Neural progenitor cell (in vitro differentiated cells): ENCODE results near the gene CREBBP. TPM values are rescaled to one million over a fixed set of nuclear protein-coding genes. Genes with fewer than 3 reads are reported as not detected.

Source experiments
- DNase-seq: peaks from one replicate; pipeline ENCODE4 v3.0.0-alpha.2; 2016; ENCODE audit warnings: low spot score
- H2AFZ ChIP-seq: fragments of 200-600 bp; sonication (generic); replicated peaks from 2 replicates; pipeline ENCODE4 v1.6.1; 2016; ENCODE audit warnings: antibody characterized with exemption
- H3F3A ChIP-seq: fragments of 200-600 bp; sonication (generic); 2 replicates; pipeline ENCODE4 v1.6.1; 2016; ENCODE audit warnings: antibody characterized with exemption, low read depth
- H3K27ac ChIP-seq: fragments of 200-600 bp; sonication (generic); 2 replicates; pipeline ENCODE4 v1.5.1; 2016; ENCODE audit warnings: mild to moderate bottlenecking
- H3K27me3 ChIP-seq: fragments of 200-600 bp; sonication (generic); 2 replicates; pipeline ENCODE4 v1.6.1; 2016; ENCODE audit warnings: mild to moderate bottlenecking, moderate library complexity
- H3K36me3 ChIP-seq: fragments of 200-600 bp; sonication (generic); 2 replicates; pipeline ENCODE4 v1.5.1; 2016
- H3K4me1 ChIP-seq: fragments of 200-600 bp; sonication (generic); 2 replicates; pipeline ENCODE4 v1.6.1; 2016; ENCODE audit warnings: mixed run types
- H3K4me2 ChIP-seq: fragments of 200-600 bp; sonication (generic); 2 replicates; pipeline ENCODE4 v1.6.1; 2016
- H3K4me3 ChIP-seq: fragments of 200-600 bp; sonication (generic); 2 replicates; pipeline ENCODE4 v1.5.1; 2016
- H3K79me2 ChIP-seq: fragments of 200-600 bp; sonication (generic); 2 replicates; pipeline ENCODE4 v1.6.1; 2016; ENCODE audit warnings: low read depth
- H3K9ac ChIP-seq: fragments of 200-600 bp; sonication (generic); 2 replicates; pipeline ENCODE4 v1.6.1; 2016
- H3K9me3 ChIP-seq: fragments of 200-600 bp; sonication (generic); 2 replicates; pipeline ENCODE4 v1.5.1; 2016; ENCODE audit warnings: low read depth
- H4K20me1 ChIP-seq: fragments of 200-600 bp; sonication (generic); 2 replicates; pipeline ENCODE4 v1.6.1; 2016; ENCODE audit warnings: low read depth
- H3K27ac Mint-ChIP-seq: 3 replicates; pipeline ENCODE4 v1.8.0; 2021; ENCODE audit warnings: mixed read lengths
- H3K27me3 Mint-ChIP-seq: 2 replicates; pipeline ENCODE4 v1.8.0; 2022; ENCODE audit warnings: low read depth, mild to moderate bottlenecking, inconsistent platforms, moderate library complexity, mixed read lengths; ENCODE audit not compliant: insufficient read depth
- H3K36me3 Mint-ChIP-seq: 3 replicates; pipeline ENCODE4 v1.8.0; 2021; ENCODE audit warnings: mixed read lengths
- H3K4me1 Mint-ChIP-seq: 3 replicates; pipeline ENCODE4 v1.8.0; 2021; ENCODE audit warnings: mixed read lengths
- H3K4me3 Mint-ChIP-seq: 3 replicates; pipeline ENCODE4 v1.8.0; 2021; ENCODE audit warnings: mild to moderate bottlenecking, moderate library complexity, mixed read lengths
- H3K9me3 Mint-ChIP-seq: 3 replicates; pipeline ENCODE4 v1.8.0; 2020; ENCODE audit warnings: mixed read lengths
- EZH2 ChIP-seq: fragments of 200-600 bp; sonication (generic); IDR thresholded peaks from 2 replicates; pipeline ENCODE4 v1.6.1; 2017; ENCODE audit warnings: antibody characterized with exemption, mild to moderate bottlenecking, moderate library complexity
- EZH2phosphoT487 ChIP-seq: fragments of 200-600 bp; sonication (generic); IDR thresholded peaks from 2 replicates; pipeline ENCODE4 v1.6.1; 2017; ENCODE audit warnings: antibody characterized with exemption
- total RNA-seq: library from RNA; depleted of rRNA; stranded (reverse); fragments of >200 nt; gene quantifications from 2 replicates; pipeline ENCODE4 v1.2.3, GENCODE V29; 2015; ENCODE audit warnings: low replicate concordance
- TF ChIP-seq, protein P1 (sequence below): fragments of 200-600 bp; sonication (generic); IDR thresholded peaks from 2 replicates; pipeline ENCODE4 v1.5.1; 2017; ENCODE audit warnings: antibody characterized with exemption, mild to moderate bottlenecking

Gene CREBBP
- total RNA-seq, 1 donor from 2014 or later, result 60.6 TPM

GRCh38 chr16:3842994-3843393 is 37.5 kb downstream of the CREBBP start:
- no peak for DNase-seq
- Histone ChIP-seq H3F3A (peaks cover 8% of the 10 kb centered on the region), H4K20me1 (peaks cover 74% of the 10 kb centered on the region), H3K4me3 (no peak overlapping the region), H3K4me2 (no peak overlapping the region), H3K27me3 (no peaks in the 10 kb centered on the region), H2AFZ (no peak overlapping the region), H3K79me2 (peaks cover 98% of the 10 kb centered on the region), H3K36me3 (no peaks in the 10 kb centered on the region), H3K9ac (no peak overlapping the region), H3K9me3 (no peaks in the 10 kb centered on the region), H3K27ac (no peak overlapping the region), H3K4me1 (peaks cover 10% of the 10 kb centered on the region)
- TF ChIP-seq EZH2phosphoT487, result no peak
- no peak for TF ChIP-seq EZH2
- TF ChIP-seq, protein P1, sequence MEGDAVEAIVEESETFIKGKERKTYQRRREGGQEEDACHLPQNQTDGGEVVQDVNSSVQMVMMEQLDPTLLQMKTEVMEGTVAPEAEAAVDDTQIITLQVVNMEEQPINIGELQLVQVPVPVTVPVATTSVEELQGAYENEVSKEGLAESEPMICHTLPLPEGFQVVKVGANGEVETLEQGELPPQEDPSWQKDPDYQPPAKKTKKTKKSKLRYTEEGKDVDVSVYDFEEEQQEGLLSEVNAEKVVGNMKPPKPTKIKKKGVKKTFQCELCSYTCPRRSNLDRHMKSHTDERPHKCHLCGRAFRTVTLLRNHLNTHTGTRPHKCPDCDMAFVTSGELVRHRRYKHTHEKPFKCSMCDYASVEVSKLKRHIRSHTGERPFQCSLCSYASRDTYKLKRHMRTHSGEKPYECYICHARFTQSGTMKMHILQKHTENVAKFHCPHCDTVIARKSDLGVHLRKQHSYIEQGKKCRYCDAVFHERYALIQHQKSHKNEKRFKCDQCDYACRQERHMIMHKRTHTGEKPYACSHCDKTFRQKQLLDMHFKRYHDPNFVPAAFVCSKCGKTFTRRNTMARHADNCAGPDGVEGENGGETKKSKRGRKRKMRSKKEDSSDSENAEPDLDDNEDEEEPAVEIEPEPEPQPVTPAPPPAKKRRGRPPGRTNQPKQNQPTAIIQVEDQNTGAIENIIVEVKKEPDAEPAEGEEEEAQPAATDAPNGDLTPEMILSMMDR, result no peak
- Mint-ChIP-seq H3K9me3 (peaks cover 4% of the 10 kb centered on the region), H3K36me3 (peaks cover 35% of the 10 kb centered on the region), H3K4me3 (no peak overlapping the region), H3K27me3 (no peaks in the 10 kb centered on the region), H3K27ac (no peak overlapping the region), H3K4me1 (peaks cover 4% of the 10 kb centered on the region)

GRCh38 chr16:3841729-3842508 is 38.6 kb downstream of the CREBBP start:
- H3K27me3 ChIP-seq, result no peaks in the 10 kb centered on the region
- H2AFZ ChIP-seq, result no peak overlapping the region
- H3K4me1 ChIP-seq, result peaks cover 10% of the 10 kb centered on the region
- DNase-seq, result no peak
- no peaks in the 10 kb centered on the region for H3K9me3 ChIP-seq
- Mint-ChIP-seq H3K9me3 (peaks cover 4% of the 10 kb centered on the region), H3K27ac (no peak overlapping the region), H3K4me3 (no peak overlapping the region), H3K4me1 (peaks cover 4% of the 10 kb centered on the region), H3K27me3 (no peaks in the 10 kb centered on the region), H3K36me3 (peaks cover 32% of the 10 kb centered on the region)
- H3F3A ChIP-seq, result peaks cover 3% of the 10 kb centered on the region
- H3K4me3 ChIP-seq, result no peak overlapping the region
- peaks cover 98% of the 10 kb centered on the region for H3K79me2 ChIP-seq
- no peak overlapping the region for H3K4me2 ChIP-seq
- TF ChIP-seq EZH2, result no peak
- TF ChIP-seq, protein P1, result no peak
- TF ChIP-seq EZH2phosphoT487, result no peak
- H3K9ac ChIP-seq, result no peak overlapping the region
- no peaks in the 10 kb centered on the region for H3K36me3 ChIP-seq
- H4K20me1 ChIP-seq, result peaks cover 73% of the 10 kb centered on the region
- peak overlapping the region; percentile 0 for H3K27ac ChIP-seq

- Mint-ChIP-seq H3K27ac (no peak overlapping the region), H3K27me3 (no peaks in the 10 kb centered on the region)
- TF ChIP-seq, protein P1, result no peak
- TF ChIP-seq EZH2phosphoT487 (no peak), EZH2 (no peak)
Observed at GRCh38 chr16:3839402-3840184, 40.9 kb downstream of the CREBBP start.

More at GRCh38 chr16:3839402-3840184, 40.9 kb downstream of the CREBBP start:
- H3K4me2 ChIP-seq, result no peak overlapping the region
- H4K20me1 ChIP-seq, result peaks cover 67% of the 10 kb centered on the region
- peaks cover 4% of the 10 kb centered on the region for H3K9me3 Mint-ChIP-seq
- H3K4me3 ChIP-seq, result no peak overlapping the region
- H3F3A ChIP-seq, result peaks cover 3% of the 10 kb centered on the region
- H3K9me3 ChIP-seq, result no peaks in the 10 kb centered on the region
- H3K27me3 ChIP-seq, result no peaks in the 10 kb centered on the region
- H3K36me3 ChIP-seq, result no peaks in the 10 kb centered on the region
- no peak overlapping the region for H3K9ac ChIP-seq
- no peak overlapping the region for H3K4me3 Mint-ChIP-seq
- H2AFZ ChIP-seq, result no peak overlapping the region
- peaks cover 27% of the 10 kb centered on the region for H3K36me3 Mint-ChIP-seq
- H3K27ac ChIP-seq, result peak overlapping the region; percentile 70
- peaks cover 98% of the 10 kb centered on the region for H3K79me2 ChIP-seq
- DNase-seq, result no peak
- H3K4me1 ChIP-seq, result peaks cover 10% of the 10 kb centered on the region
- H3K4me1 Mint-ChIP-seq, result peaks cover 4% of the 10 kb centered on the region
